Smooth muscle cell (in vitro differentiated cells): ENCODE data around the gene KEL. TPM values are rescaled to one million over a fixed set of nuclear protein-coding genes. Genes with fewer than 3 reads are reported as not detected.

Experiments
- DNase-seq: peaks from one replicate; lab custom pipeline; 2025; ENCODE audit not compliant: unreplicated experiment; lab: John Stamatoyannopoulos, UW
- H2AFZ ChIP-seq: fragments of 200-600 bp; sonication (generic); 2 replicates; pipeline ENCODE4 v1.6.0; 2016; ENCODE audit warnings: antibody characterized with exemption, low read depth, mild to moderate bottlenecking
- H3F3A ChIP-seq: fragments of 200-600 bp; sonication (generic); 2 replicates; pipeline ENCODE4 v1.6.0; 2017; ENCODE audit warnings: antibody characterized with exemption, low read depth
- H3K27ac ChIP-seq: fragments of 200-600 bp; sonication (generic); 2 replicates; pipeline ENCODE4 v1.5.1; 2016; ENCODE audit warnings: low read depth, mild to moderate bottlenecking
- H3K27me3 ChIP-seq: fragments of 200-600 bp; sonication (generic); 2 replicates; pipeline ENCODE4 v1.6.1; 2016; ENCODE audit warnings: low read depth, mild to moderate bottlenecking
- H3K36me3 ChIP-seq: fragments of 200-600 bp; sonication (generic); 2 replicates; pipeline ENCODE4 v1.5.1; 2016; ENCODE audit warnings: low read depth
- H3K4me1 ChIP-seq: fragments of 200-600 bp; sonication (generic); 2 replicates; pipeline ENCODE4 v1.5.1; 2016; ENCODE audit warnings: low read depth
- H3K4me2 ChIP-seq: fragments of 200-600 bp; sonication (generic); 2 replicates; pipeline ENCODE4 v1.6.0; 2016; ENCODE audit warnings: mild to moderate bottlenecking
- H3K4me3 ChIP-seq: fragments of 200-600 bp; sonication (generic); 2 replicates; pipeline ENCODE4 v1.5.1; 2016; ENCODE audit warnings: mild to moderate bottlenecking
- H3K79me2 ChIP-seq: fragments of 200-600 bp; sonication (generic); 2 replicates; pipeline ENCODE4 v1.6.0; 2016; ENCODE audit warnings: low read depth, mild to moderate bottlenecking
- H3K9ac ChIP-seq: fragments of 200-600 bp; sonication (generic); 2 replicates; pipeline ENCODE4 v1.6.0; 2016; ENCODE audit warnings: low read depth
- H3K9me3 ChIP-seq: fragments of 200-600 bp; sonication (generic); replicated peaks from 2 replicates; pipeline ENCODE4 v1.5.1; 2016; ENCODE audit warnings: low read depth
- H4K20me1 ChIP-seq: fragments of 200-600 bp; sonication (generic); 2 replicates; pipeline ENCODE4 v1.6.0; 2016; ENCODE audit warnings: low read depth
- CTCF ChIP-seq: fragments of 200-600 bp; sonication (generic); IDR thresholded peaks from 2 replicates; pipeline ENCODE4 v1.5.1; 2017; ENCODE audit warnings: borderline replicate concordance, mild to moderate bottlenecking, antibody characterized with exemption; ENCODE audit not compliant: insufficient read depth, poor library complexity, severe bottlenecking
- WGBS: methylation state at CpG from one replicate; pipeline ENCODE4 v1.1.7; 2016; ENCODE audit warnings: low lambda C conversion rate; 5-methylcytosine and 5-hydroxymethylcytosine counted together
- polyA plus RNA-seq: library from polyadenylated mRNA; unstranded; fragments of >200 nt; fragmentation: Nextera tagmentation; extraction: Ambion mirVana; gene quantifications from 2 replicates; pipeline ENCODE4 v1.2.1, GENCODE V29; 2016
- total RNA-seq: library from RNA; depleted of rRNA; stranded (reverse); fragments of >200 nt; gene quantifications from 2 replicates; pipeline ENCODE4 v1.2.3, GENCODE V29; 2014

KEL gene
- total and polyA plus RNA-seq, 2 experiments from 2014 or later: 0.09 to 0.56 TPM

GRCh38 chr7:142948603-142949002 is 13.6 kb downstream of the KEL start:
- no peaks in the 10 kb centered on the region for H3F3A ChIP-seq
- no peak overlapping the region for H3K4me2 ChIP-seq
- no peaks in the 10 kb centered on the region for H3K9me3 ChIP-seq
- no peaks in the 10 kb centered on the region for H3K36me3 ChIP-seq
- no peaks in the 10 kb centered on the region for H3K79me2 ChIP-seq
- peaks cover 17% of the 10 kb centered on the region for H3K27me3 ChIP-seq
- WGBS: 90% methylated on average over 4 of the region's 4 CpGs
- H4K20me1 ChIP-seq: no peaks in the 10 kb centered on the region
- no peak for TF ChIP-seq CTCF
- H2AFZ ChIP-seq: no peak overlapping the region
- no peaks in the 10 kb centered on the region for H3K4me1 ChIP-seq
- no peak overlapping the region for H3K9ac ChIP-seq
- DNase-seq: no peak
- H3K4me3 ChIP-seq: no peak overlapping the region
- no peak overlapping the region for H3K27ac ChIP-seq

- Histone ChIP-seq H3K27ac (no peak overlapping the region), H3K27me3 (peaks cover 9% of the 10 kb centered on the region), H3K9ac (no peak overlapping the region), H3K4me1 (no peaks in the 10 kb centered on the region), H3K9me3 (no peaks in the 10 kb centered on the region), H3K4me3 (no peak overlapping the region), H3K36me3 (no peaks in the 10 kb centered on the region), H3K79me2 (no peaks in the 10 kb centered on the region), H3K4me2 (no peak overlapping the region), H4K20me1 (no peaks in the 10 kb centered on the region), H3F3A (no peaks in the 10 kb centered on the region), H2AFZ (no peak overlapping the region)
- 87% methylated on average over 3 of the region's 3 CpGs for WGBS
- TF ChIP-seq CTCF: no peak
- no peak for DNase-seq
Measured at GRCh38 chr7:142945001-142945400, 17.2 kb downstream of the KEL start.

- 94% methylated on average over 7 of the region's 7 CpGs for WGBS
- H2AFZ ChIP-seq: no peak overlapping the region
- H3K4me2 ChIP-seq: no peak overlapping the region
- H3K36me3 ChIP-seq: no peaks in the 10 kb centered on the region
- H3K4me3 ChIP-seq: no peak overlapping the region
- no peak overlapping the region for H3K27ac ChIP-seq
- H3K4me1 ChIP-seq: no peaks in the 10 kb centered on the region
- no peaks in the 10 kb centered on the region for H3K27me3 ChIP-seq
- H3K79me2 ChIP-seq: no peaks in the 10 kb centered on the region
- DNase-seq: no peak
- H3K9me3 ChIP-seq: no peaks in the 10 kb centered on the region
- no peaks in the 10 kb centered on the region for H4K20me1 ChIP-seq
- H3F3A ChIP-seq: no peaks in the 10 kb centered on the region
- no peak for TF ChIP-seq CTCF
- H3K9ac ChIP-seq: no peak overlapping the region
Measured at GRCh38 chr7:142943706-142944268, 18.4 kb downstream of the KEL start.

GRCh38 chr7:142942746-142943145 is 19.4 kb downstream of the KEL start:
- Histone ChIP-seq H3K36me3 (no peaks in the 10 kb centered on the region), H3K4me2 (no peak overlapping the region), H3K79me2 (no peaks in the 10 kb centered on the region), H3F3A (no peaks in the 10 kb centered on the region), H3K4me1 (no peaks in the 10 kb centered on the region), H4K20me1 (no peaks in the 10 kb centered on the region), H3K4me3 (no peak overlapping the region), H3K9me3 (no peaks in the 10 kb centered on the region), H3K27ac (no peak overlapping the region), H3K9ac (no peak overlapping the region), H3K27me3 (no peaks in the 10 kb centered on the region), H2AFZ (no peak overlapping the region)
- TF ChIP-seq CTCF: no peak
- WGBS: 97% methylated on average over 6 of the region's 6 CpGs
- DNase-seq: no peak
